IPS-NIHi7 (cell line): ENCODE data around the gene SLC9A9.
"Not testable (repeated sequence)": the region's sequence is repeated elsewhere in the genome, so short reads cannot be mapped to it uniquely, and the experiment has no call there.

Experiments
- DNase-seq: peaks from one replicate; pipeline ENCODE4 v3.0.0; 2012; ENCODE audit warnings: mixed read lengths; ENCODE audit errors: extremely low spot score

SLC9A9 gene

GRCh38 chr3:143810166-143810952 lies 37.9 kb downstream of the SLC9A9 start:
- DNase-seq, result no peak

GRCh38 chr3:143809121-143809621 lies 39.1 kb downstream of the SLC9A9 start:
- no peak for DNase-seq

GRCh38 chr3:143808030-143808429 lies 40.2 kb downstream of the SLC9A9 start:
- no peak for DNase-seq

- DNase-seq, result no peak
These were observed 42.2 kb downstream of the SLC9A9 start for GRCh38 chr3:143806038-143806437.

- not testable (repeated sequence) for DNase-seq
These were observed 42.8 kb downstream of the SLC9A9 start for GRCh38 chr3:143805476-143805875.

GRCh38 chr3:143801046-143801445 lies 47.2 kb downstream of the SLC9A9 start:
- DNase-seq, result not testable (repeated sequence)

GRCh38 chr3:143798151-143798550 lies 50.1 kb downstream of the SLC9A9 start:
- not testable (repeated sequence) for DNase-seq

GRCh38 chr3:143795874-143796273 lies 52.4 kb downstream of the SLC9A9 start:
- no peak for DNase-seq

GRCh38 chr3:143794793-143795462 lies 53.3 kb downstream of the SLC9A9 start:
- DNase-seq, result no peak

GRCh38 chr3:143793971-143794370 lies 54.3 kb downstream of the SLC9A9 start:
- no peak for DNase-seq

- DNase-seq, result no peak
These were observed 56.9 kb downstream of the SLC9A9 start for GRCh38 chr3:143791386-143791785.

- no peak for DNase-seq
These were observed 61.8 kb downstream of the SLC9A9 start for GRCh38 chr3:143786219-143787191.

- DNase-seq, result no peak
These were observed 63.8 kb downstream of the SLC9A9 start for GRCh38 chr3:143784446-143784845.

GRCh38 chr3:143783851-143784370 lies 64.4 kb downstream of the SLC9A9 start:
- no peak for DNase-seq

GRCh38 chr3:143775459-143775858 lies 72.8 kb downstream of the SLC9A9 start:
- DNase-seq, result peak; percentile 62

- no peak for DNase-seq
These were observed 76.3 kb downstream of the SLC9A9 start for GRCh38 chr3:143771939-143772338.

- DNase-seq, result no peak
These were observed 77.0 kb downstream of the SLC9A9 start for GRCh38 chr3:143771258-143771657.

GRCh38 chr3:143770391-143770790 lies 77.9 kb downstream of the SLC9A9 start:
- DNase-seq, result no peak

- no peak for DNase-seq
These were observed 78.7 kb downstream of the SLC9A9 start for GRCh38 chr3:143769616-143770015.

GRCh38 chr3:143764840-143765239 lies 83.4 kb downstream of the SLC9A9 start:
- DNase-seq, result no peak

GRCh38 chr3:143763564-143764162 lies 84.6 kb downstream of the SLC9A9 start:
- DNase-seq, result no peak
